HepG2 (cell line): ENCODE data around the gene AANAT. TPM values are rescaled to one million over a fixed set of nuclear protein-coding genes. Genes with fewer than 3 reads are reported as not detected.

Source experiments
- ATAC-seq: fragments of 200-7000 bp; cut with Tn5 transposase; 3 replicates; pipeline ENCODE4 v1.9.1; 2020; ENCODE audit warnings: mild to moderate bottlenecking, moderate library complexity
- BruUV-seq: library from RNA; stranded (reverse); fragments of 400-500 nt; replicated peaks from 2 replicates; lab custom pipeline; 2021; lab: Mats Ljungman, UMichigan
- CTCF ChIA-PET: fragments of 300-600 bp; formaldehyde crosslinking; extraction: SDS; loops from one replicate; lab custom pipeline; 2021; ENCODE audit warnings: low total read pairs, inconsistent platforms, low intra/inter-chr PET ratio; lab: Yijun Ruan, JAX
- POLR2A ChIA-PET: fragments of 350-600 bp; sonication (Branson Sonifier 250); formaldehyde crosslinking; loops from one replicate; lab custom pipeline; 2020; ENCODE audit warnings: antibody characterized with exemption, inconsistent platforms; lab: Yijun Ruan, JAX
- DNase-seq: peaks from one replicate; pipeline ENCODE4 v3.0.0-alpha.2; 2015; ENCODE audit warnings: low spot score
- FAIRE-seq: peaks from 3 replicates; lab custom pipeline; 2011; peaks lifted over from hg19 to GRCh38; lab: Jason Lieb, UNC
- H2AFZ ChIP-seq: one replicate; pipeline ENCODE4 v1.6.1; 2011; ENCODE audit warnings: low read length, inconsistent platforms
- H3K27ac ChIP-seq: fragments of 300-600 bp; 3 replicates; pipeline ENCODE4 v1.8.0; 2011; ENCODE audit warnings: mixed run types, mild to moderate bottlenecking, mixed read lengths, low read length, inconsistent platforms; ENCODE audit not compliant: insufficient read depth; ENCODE audit errors: extremely low read length
- H3K27me3 ChIP-seq, 2 experiments: fragments of 200-600 bp in 1 of 2; 2 replicates in 1 of 2; 3 replicates in 1 of 2; pipeline versions ENCODE4 v1.6.0 to v1.8.0; 2011; ENCODE audit warnings: low read length in 2 of 2, mild to moderate bottlenecking in 2 of 2, moderate library complexity in 2 of 2, inconsistent platforms in 1 of 2; ENCODE audit not compliant: insufficient read depth in 2 of 2, control insufficient read depth in 1 of 2
- H3K36me3 ChIP-seq, 2 experiments: fragments of 200-600 bp in 1 of 2; replicated peaks in 1 of 2; 2 replicates in 1 of 2; 3 replicates in 1 of 2; pipeline versions ENCODE4 v1.5.1 to v1.8.0; 2011; ENCODE audit warnings: low read length in 2 of 2, inconsistent platforms in 1 of 2; ENCODE audit not compliant: insufficient read depth in 2 of 2, control insufficient read depth in 1 of 2
- H3K4me1 ChIP-seq: 2 replicates; pipeline ENCODE4 v1.5.1; 2012; ENCODE audit warnings: low read length, inconsistent platforms; ENCODE audit not compliant: insufficient read depth
- H3K4me2 ChIP-seq: 2 replicates; pipeline ENCODE4 v1.6.0; 2011; ENCODE audit warnings: low read depth, low read length, inconsistent platforms
- H3K4me3 ChIP-seq, 3 experiments: fragments of 200-600 bp in 1 of 3; sonication (generic), shearing (Covaris generic) in 1 of 3; replicated peaks in 1 of 3; 2 replicates each; pipeline ENCODE4 v1.5.1; 2011 to 2016; ENCODE audit warnings: low read length in 3 of 3, inconsistent platforms in 2 of 3, low read depth in 2 of 3, mild to moderate bottlenecking in 2 of 3, control low read depth in 1 of 3, mixed read lengths in 1 of 3; ENCODE audit not compliant: insufficient read depth in 1 of 3
- H3K79me2 ChIP-seq: one replicate; pipeline ENCODE4 v1.6.1; 2011; ENCODE audit warnings: low read length, inconsistent platforms; ENCODE audit not compliant: insufficient read depth
- H3K9ac ChIP-seq: 2 replicates; pipeline ENCODE4 v1.6.0; 2011; ENCODE audit warnings: mild to moderate bottlenecking, low read depth, low read length, inconsistent platforms; ENCODE audit not compliant: insufficient read depth
- H3K9me3 ChIP-seq: 2 replicates; pipeline ENCODE4 v1.5.1; 2012; ENCODE audit warnings: mild to moderate bottlenecking, low read length
- H4K20me1 ChIP-seq: 2 replicates; pipeline ENCODE4 v1.6.0; 2011; ENCODE audit warnings: inconsistent platforms, mild to moderate bottlenecking, low read length, moderate library complexity; ENCODE audit not compliant: insufficient read depth
- ATRX ChIP-seq: sonication (generic); formaldehyde crosslinking; IDR thresholded peaks from 2 replicates; pipeline ENCODE4 v1.4.0; 2020; ENCODE audit warnings: missing genetic modification reagents, borderline replicate concordance
- KDM1A ChIP-seq: IDR thresholded peaks from 2 replicates; pipeline ENCODE4 v1.6.1; 2016; ENCODE audit warnings: missing compliant biosample characterization
- KLF9 ChIP-seq: IDR thresholded peaks from 2 replicates; pipeline ENCODE4 v1.6.1; 2016; ENCODE audit warnings: low read depth
- MLLT10 ChIP-seq: sonication (generic); formaldehyde crosslinking; IDR thresholded peaks from 2 replicates; pipeline ENCODE4 v1.4.0; 2020; ENCODE audit warnings: missing genetic modification reagents
- NFYC ChIP-seq: IDR thresholded peaks from 2 replicates; pipeline ENCODE4 v1.6.1; 2016; ENCODE audit warnings: missing genetic modification reagents, missing compliant biosample characterization
- RFXAP ChIP-seq: sonication (generic); formaldehyde crosslinking; IDR thresholded peaks from 2 replicates; pipeline ENCODE4 v1.4.0; 2020; ENCODE audit warnings: missing genetic modification reagents, borderline replicate concordance
- ZBTB8A ChIP-seq: sonication (generic); formaldehyde crosslinking; IDR thresholded peaks from 2 replicates; pipeline ENCODE4 v1.4.0; 2020; ENCODE audit warnings: mild to moderate bottlenecking, low read depth, missing genetic modification reagents, borderline replicate concordance
- ZNF331 ChIP-seq: sonication (generic); formaldehyde crosslinking; IDR thresholded peaks from 2 replicates; pipeline ENCODE4 v1.4.0; 2020; ENCODE audit warnings: missing genetic modification reagents
- ZNF780A ChIP-seq: sonication (generic); formaldehyde crosslinking; IDR thresholded peaks from 2 replicates; pipeline ENCODE4 v1.8.0; 2022; ENCODE audit warnings: mild to moderate bottlenecking, missing genetic modification reagents, moderate library complexity
- ZNF879 ChIP-seq: sonication (generic); formaldehyde crosslinking; IDR thresholded peaks from 2 replicates; pipeline ENCODE4 v1.8.1; 2023; ENCODE audit warnings: missing genetic modification reagents
- ZNF891 ChIP-seq: sonication (generic); formaldehyde crosslinking; IDR thresholded peaks from 2 replicates; pipeline ENCODE4 v1.5.0; 2020; ENCODE audit warnings: mild to moderate bottlenecking, missing genetic modification reagents
- WGBS: methylation state at CpG from one replicate; pipeline ENCODE4 v1.1.6; 2017; ENCODE audit warnings: low lambda C conversion rate; 5-methylcytosine and 5-hydroxymethylcytosine counted together
- in situ Hi-C: cut with HindIII; loops from 2 replicates; pipeline ENCODE4 v1.10.0; 2017; ENCODE audit warnings: low pct_unique_long_range_greater_than_20kb; ENCODE audit not compliant: extremely low pct_ligation_motif_present
- intact Hi-C: fragments of 100-400 bp; cut with micrococcal nuclease; formaldehyde crosslinking; loops from one replicate; pipeline ENCODE4 v1.10.0; 2022; ENCODE audit not compliant: unreplicated experiment
- polyA plus RNA-seq, 8 experiments: library from polyadenylated mRNA; depleted of rRNA in 3 of 8; stranded (reverse) in 7 of 8; unstranded in 1 of 8; fragments of >200 nt; fragmentation: Illumina TruSeq in 4 of 8; extraction: Trizol in 4 of 8; gene quantifications; 2 replicates each; pipeline versions ENCODE4 v1.2.1 to v1.2.3, GENCODE V29; 2011 to 2016; ENCODE audit warnings: low read depth in 4 of 8, missing spikeins in 1 of 8, mixed read lengths in 1 of 8; ENCODE audit not compliant: insufficient read depth in 1 of 8
- total RNA-seq, 5 experiments: library from RNA; depleted of rRNA; stranded (reverse); fragments of >200 nt; fragmentation: Illumina TruSeq; extraction: Trizol; gene quantifications; 2 replicates each; pipeline ENCODE4 v1.2.3, GENCODE V29; 2016; ENCODE audit warnings: low read depth in 1 of 5
- TF ChIP-seq, protein P1 (sequence below): IDR thresholded peaks from 2 replicates; pipeline ENCODE4 v1.6.1; 2012; ENCODE audit warnings: inconsistent platforms
- TF ChIP-seq, protein P2 (sequence below): sonication (generic); formaldehyde crosslinking; IDR thresholded peaks from 2 replicates; pipeline ENCODE4 v1.9.0; 2022; ENCODE audit warnings: low read depth, missing genetic modification reagents
- TF ChIP-seq, protein P3 (sequence below), 2 experiments: IDR thresholded peaks; 2 replicates each; pipeline ENCODE4 v1.6.1; 2011 to 2012; ENCODE audit warnings: low read length in 2 of 2, borderline replicate concordance in 1 of 2, low read depth in 1 of 2, mild to moderate bottlenecking in 1 of 2, moderate library complexity in 1 of 2
- TF ChIP-seq, protein P4 (sequence below): sonication (generic); formaldehyde crosslinking; IDR thresholded peaks from 2 replicates; pipeline ENCODE4 v1.4.0; 2020; ENCODE audit warnings: mild to moderate bottlenecking, missing genetic modification reagents

The AANAT gene
- total and polyA plus RNA-seq, 2 of the 13 experiments (the other 11 are each of a cell fraction or from before 2014, with no cell fraction given), result 0.07 TPM; not detected in 1

DNA sequence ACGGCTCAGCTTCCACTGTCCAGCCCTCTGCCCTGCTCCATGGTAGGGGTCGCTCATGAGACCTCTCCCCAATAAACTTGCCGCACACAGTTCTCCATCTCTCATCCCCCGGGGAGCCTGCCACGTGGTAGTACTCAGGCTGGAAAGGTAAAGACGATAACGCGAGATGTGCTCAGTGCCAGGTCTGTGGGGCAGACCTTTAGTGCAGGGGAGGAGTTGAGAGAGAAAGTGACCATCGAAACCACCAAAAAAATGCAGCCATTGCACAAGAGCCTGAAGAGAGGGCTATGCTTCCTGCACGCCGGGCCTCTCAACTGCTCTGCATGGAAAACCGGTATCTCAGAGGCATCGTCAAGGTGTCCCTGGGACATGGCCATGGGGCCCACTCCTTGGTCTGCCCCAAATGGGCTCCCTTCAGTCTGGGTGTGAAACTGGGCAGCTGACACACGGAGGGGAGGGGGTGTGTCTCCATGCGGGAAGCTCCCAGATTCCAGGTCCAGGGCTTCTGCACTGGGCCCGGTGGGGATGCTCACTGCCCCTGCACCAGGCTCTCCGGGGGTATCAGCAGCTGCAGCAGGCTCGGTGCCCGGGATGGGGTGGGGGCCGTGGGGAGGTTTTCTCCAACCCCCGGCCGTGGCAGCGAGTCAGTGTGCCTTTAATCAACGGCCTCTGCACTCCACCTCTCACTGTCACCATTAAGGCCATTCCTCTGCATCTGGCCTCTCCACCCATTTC is 4.7 kb upstream of the AANAT start:
- intact Hi-C loops, result no loop called here
- POLR2A ChIA-PET, result interaction anchor here (1.1 to 1.9 kb wide), 5 partner anchors 27 to 44 kb away, joined by 3 to 5 read pairs (median 4); no protein-coding TSS in a partner anchor
- TF ChIP-seq, protein P1, sequence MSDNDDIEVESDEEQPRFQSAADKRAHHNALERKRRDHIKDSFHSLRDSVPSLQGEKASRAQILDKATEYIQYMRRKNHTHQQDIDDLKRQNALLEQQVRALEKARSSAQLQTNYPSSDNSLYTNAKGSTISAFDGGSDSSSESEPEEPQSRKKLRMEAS, result 0 out of 2 replicates have a peak, but pooled peaks have one; percentile 8
- TF ChIP-seq ZBTB8A (CRISPR knock-in tag) (no peak), ZNF331 (CRISPR knock-in tag) (no peak), MLLT10 (CRISPR knock-in tag) (no peak), KLF9 (CRISPR knock-in tag) (no peak), RFXAP (CRISPR knock-in tag) (no peak), KDM1A (CRISPR knock-in tag) (no peak), ZNF879 (CRISPR knock-in tag) (no peak), ZNF780A (CRISPR knock-in tag) (no peak), ZNF891 (no peak), NFYC (CRISPR knock-in tag) (no peak), ATRX (CRISPR knock-in tag) (no peak)
- TF ChIP-seq, protein P2, sequence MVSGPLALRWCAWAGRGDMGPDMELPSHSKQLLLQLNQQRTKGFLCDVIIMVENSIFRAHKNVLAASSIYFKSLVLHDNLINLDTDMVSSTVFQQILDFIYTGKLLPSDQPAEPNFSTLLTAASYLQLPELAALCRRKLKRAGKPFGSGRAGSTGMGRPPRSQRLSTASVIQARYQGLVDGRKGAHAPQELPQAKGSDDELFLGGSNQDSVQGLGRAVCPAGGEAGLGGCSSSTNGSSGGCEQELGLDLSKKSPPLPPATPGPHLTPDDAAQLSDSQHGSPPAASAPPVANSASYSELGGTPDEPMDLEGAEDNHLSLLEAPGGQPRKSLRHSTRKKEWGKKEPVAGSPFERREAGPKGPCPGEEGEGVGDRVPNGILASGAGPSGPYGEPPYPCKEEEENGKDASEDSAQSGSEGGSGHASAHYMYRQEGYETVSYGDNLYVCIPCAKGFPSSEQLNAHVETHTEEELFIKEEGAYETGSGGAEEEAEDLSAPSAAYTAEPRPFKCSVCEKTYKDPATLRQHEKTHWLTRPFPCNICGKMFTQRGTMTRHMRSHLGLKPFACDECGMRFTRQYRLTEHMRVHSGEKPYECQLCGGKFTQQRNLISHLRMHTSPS, result no peak
- TF ChIP-seq, protein P3, sequence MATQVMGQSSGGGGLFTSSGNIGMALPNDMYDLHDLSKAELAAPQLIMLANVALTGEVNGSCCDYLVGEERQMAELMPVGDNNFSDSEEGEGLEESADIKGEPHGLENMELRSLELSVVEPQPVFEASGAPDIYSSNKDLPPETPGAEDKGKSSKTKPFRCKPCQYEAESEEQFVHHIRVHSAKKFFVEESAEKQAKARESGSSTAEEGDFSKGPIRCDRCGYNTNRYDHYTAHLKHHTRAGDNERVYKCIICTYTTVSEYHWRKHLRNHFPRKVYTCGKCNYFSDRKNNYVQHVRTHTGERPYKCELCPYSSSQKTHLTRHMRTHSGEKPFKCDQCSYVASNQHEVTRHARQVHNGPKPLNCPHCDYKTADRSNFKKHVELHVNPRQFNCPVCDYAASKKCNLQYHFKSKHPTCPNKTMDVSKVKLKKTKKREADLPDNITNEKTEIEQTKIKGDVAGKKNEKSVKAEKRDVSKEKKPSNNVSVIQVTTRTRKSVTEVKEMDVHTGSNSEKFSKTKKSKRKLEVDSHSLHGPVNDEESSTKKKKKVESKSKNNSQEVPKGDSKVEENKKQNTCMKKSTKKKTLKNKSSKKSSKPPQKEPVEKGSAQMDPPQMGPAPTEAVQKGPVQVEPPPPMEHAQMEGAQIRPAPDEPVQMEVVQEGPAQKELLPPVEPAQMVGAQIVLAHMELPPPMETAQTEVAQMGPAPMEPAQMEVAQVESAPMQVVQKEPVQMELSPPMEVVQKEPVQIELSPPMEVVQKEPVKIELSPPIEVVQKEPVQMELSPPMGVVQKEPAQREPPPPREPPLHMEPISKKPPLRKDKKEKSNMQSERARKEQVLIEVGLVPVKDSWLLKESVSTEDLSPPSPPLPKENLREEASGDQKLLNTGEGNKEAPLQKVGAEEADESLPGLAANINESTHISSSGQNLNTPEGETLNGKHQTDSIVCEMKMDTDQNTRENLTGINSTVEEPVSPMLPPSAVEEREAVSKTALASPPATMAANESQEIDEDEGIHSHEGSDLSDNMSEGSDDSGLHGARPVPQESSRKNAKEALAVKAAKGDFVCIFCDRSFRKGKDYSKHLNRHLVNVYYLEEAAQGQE (IDR thresholded peaks at IDR 0.05; ENCODE audit: borderline replicate concordance in 1 of 2, low read depth in 1 of 2, low read length in 2 of 2), result no peak
- TF ChIP-seq, protein P4, sequence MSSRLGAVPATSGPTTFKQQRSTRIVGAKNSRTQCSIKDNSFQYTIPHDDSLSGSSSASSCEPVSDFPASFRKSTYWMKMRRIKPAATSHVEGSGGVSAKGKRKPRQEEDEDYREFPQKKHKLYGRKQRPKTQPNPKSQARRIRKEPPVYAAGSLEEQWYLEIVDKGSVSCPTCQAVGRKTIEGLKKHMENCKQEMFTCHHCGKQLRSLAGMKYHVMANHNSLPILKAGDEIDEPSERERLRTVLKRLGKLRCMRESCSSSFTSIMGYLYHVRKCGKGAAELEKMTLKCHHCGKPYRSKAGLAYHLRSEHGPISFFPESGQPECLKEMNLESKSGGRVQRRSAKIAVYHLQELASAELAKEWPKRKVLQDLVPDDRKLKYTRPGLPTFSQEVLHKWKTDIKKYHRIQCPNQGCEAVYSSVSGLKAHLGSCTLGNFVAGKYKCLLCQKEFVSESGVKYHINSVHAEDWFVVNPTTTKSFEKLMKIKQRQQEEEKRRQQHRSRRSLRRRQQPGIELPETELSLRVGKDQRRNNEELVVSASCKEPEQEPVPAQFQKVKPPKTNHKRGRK, result no peak

More for the DNA sequence above, 4.7 kb upstream of the AANAT start:
- DNase-seq (no peak), ATAC-seq (no peak), FAIRE-seq (no peak)
- H4K20me1 ChIP-seq, result no peaks in the 10 kb centered on the region
- WGBS, result 12% methylated on average over 18 of the region's 24 CpGs
- no peaks in the 10 kb centered on the region for H3K36me3 ChIP-seq
- no peak overlapping the region for H3K27ac ChIP-seq
- no peak overlapping the region for H2AFZ ChIP-seq
- in situ Hi-C loops, result no loop called here
- BruUV-seq, result no TSS peak
- no peaks in the 10 kb centered on the region for H3K9me3 ChIP-seq
- H3K4me1 ChIP-seq, result peaks cover 67% of the 10 kb centered on the region
- peak overlapping the region in 1 of 3 experiments; percentile 46; a peak in 1 of 6 replicates for H3K4me3 ChIP-seq
- peaks cover 10 to 34% of the 10 kb centered on the region in 2 experiments; a peak in 4 of 5 replicates for H3K27me3 ChIP-seq
- H3K4me2 ChIP-seq, result peak overlapping the region; percentile 54
- H3K79me2 ChIP-seq, result no peaks in the 10 kb centered on the region
- CTCF ChIA-PET, result no interaction called here
- H3K9ac ChIP-seq, result no peak overlapping the region
